Adrenal gland (tissue), 12 donors: ENCODE measurements around the gene MGAM2. TPM values are rescaled to one million over a fixed set of nuclear protein-coding genes. Genes with fewer than 3 reads are reported as not detected.

Experiments used
- DNase-seq, 7 donors: peaks; one replicate each; pipeline ENCODE4 v3.0.0-alpha.2; 2019 to 2020
- H3K27ac ChIP-seq, 5 donors: fragments of 200-600 bp; sonication (generic) in 4 of 5; 1 replicate in 3 of 5; 2 replicates in 2 of 5; pipeline versions ENCODE4 v1.5.1 to v1.8.0; 2016 to 2020; ENCODE audit warnings: mild to moderate bottlenecking in 1 of 5
- H3K27me3 ChIP-seq: fragments of 200-600 bp; 2 replicates; pipeline ENCODE4 v1.8.0; 2021
- H3K36me3 ChIP-seq, 2 donors: fragments of 200-600 bp; replicated peaks in 1 of 2; 1 replicate in 1 of 2; 2 replicates in 1 of 2; pipeline versions ENCODE4 v1.5.1 to v1.8.0; 2018 to 2022
- H3K4me1 ChIP-seq, 2 donors: fragments of 200-600 bp; replicated peaks in 1 of 2; 1 replicate in 1 of 2; 2 replicates in 1 of 2; pipeline versions ENCODE4 v1.5.1 to v1.8.0; 2018 to 2021
- H3K4me3 ChIP-seq, 4 donors: fragments of 200-600 bp; sonication (generic) in 3 of 4; one replicate each; pipeline ENCODE4 v1.5.1; 2016 to 2018
- H3K9me3 ChIP-seq, 3 donors: fragments of 200-600 bp; sonication (generic) in 1 of 3; replicated peaks in 1 of 3; 1 replicate in 2 of 3; 2 replicates in 1 of 3; pipeline versions ENCODE4 v1.5.1 to v1.8.0; 2016 to 2021
- POLR2A ChIP-seq, 2 donors: fragments of 450-650 bp; IDR thresholded peaks; one replicate each; pipeline ENCODE4 v1.6.1; 2017; ENCODE audit warnings: antibody characterized with exemption in 2 of 2, mild to moderate bottlenecking in 2 of 2, moderate library complexity in 1 of 2
- WGBS, 4 donors: extraction: QIAGEN DNeasy Blood & Tissue Kit in 2 of 4; methylation state at CpG; one replicate each; pipeline versions ENCODE4 v1.1.5 to v1.1.7; 2013 to 2017; 5-methylcytosine and 5-hydroxymethylcytosine counted together
- intact Hi-C, 2 donors: fragments of 100-400 bp; cut with DNase I; formaldehyde crosslinking; loops; one replicate each; pipeline versions ENCODE4 v1.14.1 to v1.15.0; 2022 to 2023
- polyA plus RNA-seq, 3 donors: library from polyadenylated mRNA; stranded (reverse); fragments of 200-250 nt in 2 of 3; fragments of 350-450 nt in 1 of 3; fragmentation: Illumina TruSeq in 1 of 3; extraction: RNeasy Lipid Tissue Mini Kit (QIAGEN cat#74804) in 1 of 3; gene quantifications; one replicate each; pipeline ENCODE4 v1.2.3, GENCODE V29; 2013 to 2014
- total RNA-seq, 9 donors: library from RNA; depleted of rRNA in 4 of 9; stranded (reverse); fragments of >200 nt in 4 of 9; fragments of 120-200 nt in 1 of 9; fragmentation: NEBNext Ultra II Directional in 1 of 9; extraction: Animal tissue kit (Norgen Biotek cat#: 25700) in 1 of 9; gene quantifications; one replicate each; pipeline versions ENCODE4 v1.1.0 to v1.2.4, GENCODE V29; 2013 to 2023
- TF ChIP-seq, protein P1 (sequence below), 6 experiments: fragments of 450-650 bp in 4 of 6; fragments of 200-600 bp in 2 of 6; sonication (generic) in 1 of 6; IDR thresholded peaks; 1 replicate in 5 of 6; 2 replicates in 1 of 6; pipeline versions ENCODE4 v1.5.1 to v1.8.0; 2016 to 2021; ENCODE audit warnings: antibody characterized with exemption in 6 of 6, mild to moderate bottlenecking in 2 of 6, moderate library complexity in 1 of 6
- donor health status: healthy with polysubstance abuse.
- donor health status: Bipolar disorder and iron deficiency.
- donor health status: DM: yes; HTN: yes; CAD: no.
- donor health status: DM: no; HTN: no; CAD: no.
- donor health status: DM: no; HTN: no; CAD: no.
- donor health status: DM: yes; HTN: yes; CAD: no.

MGAM2 gene
- total and polyA plus RNA-seq, 12 donors: under 0.01 to 0.05 TPM; not detected in 10

DNA sequence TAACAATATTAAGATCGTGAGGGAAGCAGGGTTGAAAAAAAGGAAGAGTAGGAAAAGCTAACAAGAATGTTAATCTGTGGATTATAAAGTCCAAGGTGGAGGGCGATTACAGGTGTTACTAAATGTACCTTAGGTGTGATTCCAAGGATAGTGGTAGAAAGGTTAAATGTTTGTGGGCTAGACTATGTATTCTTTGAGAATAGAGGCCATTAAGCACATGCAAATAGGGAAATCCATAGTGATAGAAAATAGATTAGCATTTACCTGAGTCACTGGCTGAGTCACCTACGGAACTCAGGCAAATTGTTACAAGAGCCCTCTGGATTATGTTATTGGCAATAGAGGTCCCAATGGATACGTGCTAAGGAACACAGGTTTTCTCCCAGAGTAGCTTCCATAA, 9.0 kb downstream of the MGAM2 start:
- no peak overlapping the region for H3K4me3 ChIP-seq
- H3K27ac ChIP-seq: no peak overlapping the region
- intact Hi-C loops: no loop called here
- no peaks in the 10 kb centered on the region for H3K36me3 ChIP-seq
- H3K27me3 ChIP-seq: no peaks in the 10 kb centered on the region
- no peak for DNase-seq
- 60 to 71% (median 66%) methylated on average over 4 of the region's 4 CpGs for WGBS, 4 donors
- H3K9me3 ChIP-seq: no peaks in the 10 kb centered on the region
- H3K4me1 ChIP-seq: no peaks in the 10 kb centered on the region
- TF ChIP-seq, protein P1, sequence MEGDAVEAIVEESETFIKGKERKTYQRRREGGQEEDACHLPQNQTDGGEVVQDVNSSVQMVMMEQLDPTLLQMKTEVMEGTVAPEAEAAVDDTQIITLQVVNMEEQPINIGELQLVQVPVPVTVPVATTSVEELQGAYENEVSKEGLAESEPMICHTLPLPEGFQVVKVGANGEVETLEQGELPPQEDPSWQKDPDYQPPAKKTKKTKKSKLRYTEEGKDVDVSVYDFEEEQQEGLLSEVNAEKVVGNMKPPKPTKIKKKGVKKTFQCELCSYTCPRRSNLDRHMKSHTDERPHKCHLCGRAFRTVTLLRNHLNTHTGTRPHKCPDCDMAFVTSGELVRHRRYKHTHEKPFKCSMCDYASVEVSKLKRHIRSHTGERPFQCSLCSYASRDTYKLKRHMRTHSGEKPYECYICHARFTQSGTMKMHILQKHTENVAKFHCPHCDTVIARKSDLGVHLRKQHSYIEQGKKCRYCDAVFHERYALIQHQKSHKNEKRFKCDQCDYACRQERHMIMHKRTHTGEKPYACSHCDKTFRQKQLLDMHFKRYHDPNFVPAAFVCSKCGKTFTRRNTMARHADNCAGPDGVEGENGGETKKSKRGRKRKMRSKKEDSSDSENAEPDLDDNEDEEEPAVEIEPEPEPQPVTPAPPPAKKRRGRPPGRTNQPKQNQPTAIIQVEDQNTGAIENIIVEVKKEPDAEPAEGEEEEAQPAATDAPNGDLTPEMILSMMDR (IDR thresholded peaks at IDR 0.05): no peak
- TF ChIP-seq POLR2A (IDR thresholded peaks at IDR 0.05): no peak

DNA sequence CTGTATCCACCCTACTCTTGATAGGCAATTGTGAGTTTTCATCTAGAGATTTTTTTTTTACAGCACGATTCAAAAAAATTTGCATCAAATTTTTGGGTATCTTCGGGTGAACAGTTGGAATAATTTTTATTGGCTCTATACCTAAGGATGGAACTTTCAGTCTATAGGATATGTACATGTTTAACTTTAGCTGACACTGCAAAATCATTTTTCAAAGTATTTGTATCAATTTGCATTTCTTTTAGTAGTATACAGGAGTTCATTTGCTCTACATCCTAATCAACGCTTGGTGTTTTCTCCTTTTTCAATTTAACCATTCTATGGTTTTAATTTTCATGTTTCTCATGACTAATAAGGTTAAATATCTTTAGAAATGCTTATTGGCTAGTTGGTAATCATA, 11.7 kb downstream of the MGAM2 start:
- no peaks in the 10 kb centered on the region for H3K27me3 ChIP-seq
- TF ChIP-seq POLR2A (IDR thresholded peaks at IDR 0.05): no peak
- no peaks in the 10 kb centered on the region for H3K9me3 ChIP-seq
- no peaks in the 10 kb centered on the region for H3K36me3 ChIP-seq
- intact Hi-C loops: no loop called here
- H3K27ac ChIP-seq: no peak overlapping the region
- 78 to 91% (median 86%) methylated on average over 3 of the region's 3 CpGs for WGBS, 4 donors
- DNase-seq: no peak
- H3K4me3 ChIP-seq: no peak overlapping the region
- H3K4me1 ChIP-seq: no peaks in the 10 kb centered on the region

DNA sequence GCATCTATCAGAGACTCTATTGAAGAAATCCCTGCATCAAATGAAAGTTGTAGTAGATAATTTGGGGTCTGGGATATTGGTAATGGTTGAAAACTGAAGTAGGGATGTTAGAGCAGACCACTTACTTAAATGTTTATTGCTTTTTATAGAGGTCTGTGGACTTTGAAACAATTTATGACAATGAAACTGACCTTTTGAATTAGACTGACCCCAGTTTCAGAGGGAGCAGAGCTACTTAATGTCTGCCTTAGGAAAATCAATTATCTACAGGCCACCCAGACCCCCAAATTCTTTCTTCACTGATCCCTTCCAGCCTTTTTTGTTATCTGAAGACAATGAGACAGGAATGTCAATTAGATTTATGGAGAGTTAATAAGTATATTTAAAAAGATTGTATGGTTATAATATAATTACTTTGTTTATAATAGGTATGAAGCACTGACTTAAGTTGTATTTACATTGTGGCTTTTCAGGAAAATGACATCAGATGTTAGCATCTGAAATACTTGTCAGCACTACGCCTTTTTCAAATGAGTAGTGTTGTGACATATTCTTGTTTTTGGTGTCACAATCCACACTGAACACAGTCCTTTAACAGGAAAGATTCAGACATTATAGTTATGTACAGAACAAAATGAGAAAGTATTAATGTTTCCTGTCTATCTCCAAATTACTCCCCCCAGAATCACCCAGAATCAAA, 13.9 kb downstream of the MGAM2 start:
- Histone ChIP-seq H3K9me3 (no peaks in the 10 kb centered on the region), H3K4me3 (no peak overlapping the region), H3K4me1 (no peaks in the 10 kb centered on the region), H3K27me3 (no peaks in the 10 kb centered on the region), H3K27ac (no peak overlapping the region), H3K36me3 (no peaks in the 10 kb centered on the region)
- intact Hi-C loops: no loop called here
- 62 to 72% (median 71%) methylated on average over 1 of the region's 1 CpG for WGBS, 4 donors
- TF ChIP-seq, protein P1 (IDR thresholded peaks at IDR 0.05): no peak
- TF ChIP-seq POLR2A (IDR thresholded peaks at IDR 0.05): no peak
- DNase-seq: no peak

DNA sequence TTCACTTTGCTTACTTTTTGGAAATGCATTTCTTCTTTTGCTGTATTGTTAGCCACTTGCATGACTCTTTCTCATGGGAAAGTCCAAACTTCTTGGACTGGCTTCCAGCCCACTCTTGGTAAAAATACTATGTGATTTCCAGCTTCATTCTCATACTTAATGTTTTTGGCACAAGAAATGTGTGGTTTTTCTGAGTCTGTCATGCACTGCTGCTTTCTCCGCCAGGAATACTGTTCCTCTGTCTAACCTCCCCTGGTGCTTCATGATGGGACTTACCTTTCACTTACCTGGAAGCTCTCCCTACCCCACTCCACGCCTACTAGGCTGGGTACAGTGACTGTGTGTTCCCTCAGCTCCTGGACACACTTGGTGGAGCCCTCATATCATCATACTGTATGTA, 18.7 kb downstream of the MGAM2 start:
- DNase-seq: no peak
- Histone ChIP-seq H3K27ac (no peak overlapping the region), H3K36me3 (no peaks in the 10 kb centered on the region), H3K27me3 (no peaks in the 10 kb centered on the region), H3K4me1 (no peaks in the 10 kb centered on the region), H3K4me3 (no peak overlapping the region), H3K9me3 (no peaks in the 10 kb centered on the region)
- WGBS, 4 donors: 42 to 69% (median 56%) methylated on average over 2 of the region's 2 CpGs
- intact Hi-C loops: no loop called here
- TF ChIP-seq, protein P1 (IDR thresholded peaks at IDR 0.05): no peak
- no peak for TF ChIP-seq POLR2A (IDR thresholded peaks at IDR 0.05)
